COLO829 (cell line): Measurements from ENCODE around the gene CDK5RAP2.
A peak's percentile ranks its signal among the peaks of the same experiment; 100 is the strongest.
"Not testable (repeated sequence)": the region's sequence is repeated elsewhere in the genome, so short reads cannot be mapped to it uniquely, and the experiment has no call there.

Experiments used
- DNase-seq: peaks from one replicate; pipeline ENCODE4 v3.0.0; 2012; ENCODE audit warnings: low spot score

CDK5RAP2 gene

DNA sequence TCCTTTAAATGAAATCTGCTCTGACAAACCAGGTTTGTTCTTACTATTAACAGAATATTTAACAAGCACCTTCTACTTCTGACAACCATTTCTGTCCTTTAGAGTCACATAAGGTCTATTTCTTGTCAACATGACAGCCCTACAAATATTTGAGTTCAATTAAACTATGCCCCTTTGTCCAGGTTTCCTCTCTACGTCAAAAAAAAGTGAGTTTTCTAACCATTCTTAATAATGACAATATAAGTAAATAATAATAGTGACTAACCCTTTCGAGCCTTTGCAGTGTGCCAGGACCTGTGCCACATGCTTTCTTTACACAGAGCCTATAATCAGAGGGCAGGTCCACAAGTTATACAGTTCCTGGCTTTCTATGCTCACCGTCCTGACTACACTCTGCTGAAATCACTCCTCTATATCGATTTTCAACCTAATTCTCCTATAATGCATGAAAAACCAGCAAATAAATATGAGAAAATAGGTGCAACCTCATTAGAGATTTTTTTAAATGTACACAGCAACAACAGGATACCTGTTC lies 115.0 kb downstream of the CDK5RAP2 start:
- DNase-seq, result no peak

- DNase-seq, result no peak
Measured at GRCh38 chr9:120464176-120464886, 115.6 kb downstream of the CDK5RAP2 start.

DNA sequence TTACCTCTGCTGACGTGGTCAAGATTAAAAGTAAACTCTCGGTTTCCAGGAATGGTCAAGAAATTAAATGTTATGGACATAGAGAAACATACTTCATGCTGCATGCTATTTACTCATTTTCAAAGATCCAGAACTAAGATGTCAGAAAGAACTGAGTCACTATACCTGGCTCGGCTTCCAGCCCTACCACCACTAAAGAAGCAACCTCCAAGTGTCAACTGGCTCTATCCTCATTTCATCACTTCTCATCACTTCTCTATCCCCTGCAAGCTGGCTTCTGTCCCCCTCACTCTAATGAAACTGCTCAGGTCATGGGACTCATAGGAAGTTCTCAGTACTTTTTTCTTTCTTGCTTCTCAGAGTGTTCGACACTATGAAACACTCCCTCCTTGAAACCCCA lies 116.2 kb downstream of the CDK5RAP2 start:
- no peak for DNase-seq

DNA sequence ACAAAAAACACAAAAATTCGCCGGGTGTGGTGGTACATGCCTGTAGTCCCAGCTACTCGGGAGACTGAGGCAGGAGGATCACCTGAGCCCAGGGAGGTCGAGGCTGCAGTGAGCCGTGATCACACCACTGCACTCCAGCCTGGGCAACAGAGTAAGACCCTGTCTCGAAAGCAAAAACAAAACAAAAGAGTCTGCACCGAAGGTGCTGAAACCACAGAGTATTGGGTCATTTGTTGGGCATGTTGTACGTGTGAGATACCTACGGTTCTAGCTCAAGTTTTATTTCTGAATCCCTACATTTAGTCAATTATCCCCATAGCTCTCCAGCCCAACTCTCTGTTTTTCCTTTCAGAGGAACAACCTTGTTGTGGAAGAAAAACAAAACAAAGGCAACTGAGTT lies 118.3 kb downstream of the CDK5RAP2 start:
- not testable (repeated sequence) for DNase-seq

- no peak for DNase-seq
Measured at GRCh38 chr9:120456218-120456617, 123.7 kb downstream of the CDK5RAP2 start.

DNA sequence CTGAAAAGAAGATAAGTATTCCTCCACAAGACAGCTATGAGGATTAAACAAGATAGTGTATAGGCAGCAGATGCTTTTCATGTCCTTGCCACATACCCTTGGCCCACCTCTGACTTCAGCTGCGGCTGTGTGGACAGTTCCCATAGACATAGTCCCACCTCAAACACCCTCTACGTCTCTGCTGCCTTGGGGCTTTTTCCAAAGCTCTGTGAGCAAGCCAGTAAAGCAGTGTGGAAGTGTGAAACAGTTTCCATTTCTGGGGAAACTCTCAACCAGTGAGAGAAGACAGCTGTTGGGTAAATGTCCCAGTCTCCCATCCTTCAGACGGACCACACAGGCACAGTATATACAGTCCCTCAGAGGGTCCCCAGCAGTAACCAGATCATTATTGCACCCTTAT lies 125.5 kb downstream of the CDK5RAP2 start:
- no peak for DNase-seq

DNA sequence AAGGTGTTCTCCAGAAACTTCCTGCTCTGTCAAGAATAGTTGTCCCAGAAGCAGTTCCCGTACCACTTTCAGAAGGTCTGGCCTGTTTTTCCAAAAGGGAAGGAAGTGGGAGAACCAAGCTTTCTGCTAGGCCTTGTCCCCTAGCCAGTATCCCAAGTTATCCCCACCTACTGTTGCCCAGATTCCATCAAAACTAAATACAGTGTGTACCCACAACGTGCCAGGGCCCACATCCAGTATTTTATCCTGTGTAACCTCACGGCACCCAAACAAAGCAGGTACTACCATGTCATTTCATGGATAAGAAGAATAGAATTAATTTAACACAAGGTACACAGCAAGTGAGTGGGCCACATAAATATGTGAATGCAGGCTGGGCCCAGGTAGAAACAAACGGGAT lies 126.2 kb downstream of the CDK5RAP2 start:
- DNase-seq, result no peak

DNA sequence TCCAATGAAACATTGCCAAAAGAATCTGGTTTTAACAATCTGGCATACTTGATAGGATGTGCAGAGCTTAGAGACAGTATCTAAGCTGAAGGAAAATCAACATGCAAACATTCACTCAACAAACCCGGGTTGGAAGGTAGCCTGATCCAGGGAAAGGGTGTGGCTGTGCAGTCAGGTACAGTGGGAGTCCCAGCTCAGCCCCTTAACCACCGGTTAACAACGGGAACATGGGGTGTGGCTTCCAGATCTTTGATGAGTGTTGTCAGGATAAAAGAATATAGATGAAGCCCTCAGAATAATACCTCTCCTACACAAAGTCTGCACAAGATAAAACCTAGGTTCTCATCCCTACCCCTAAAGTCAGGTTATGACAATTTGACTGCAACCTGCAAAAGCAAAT lies 127.3 kb downstream of the CDK5RAP2 start:
- no peak for DNase-seq

DNA sequence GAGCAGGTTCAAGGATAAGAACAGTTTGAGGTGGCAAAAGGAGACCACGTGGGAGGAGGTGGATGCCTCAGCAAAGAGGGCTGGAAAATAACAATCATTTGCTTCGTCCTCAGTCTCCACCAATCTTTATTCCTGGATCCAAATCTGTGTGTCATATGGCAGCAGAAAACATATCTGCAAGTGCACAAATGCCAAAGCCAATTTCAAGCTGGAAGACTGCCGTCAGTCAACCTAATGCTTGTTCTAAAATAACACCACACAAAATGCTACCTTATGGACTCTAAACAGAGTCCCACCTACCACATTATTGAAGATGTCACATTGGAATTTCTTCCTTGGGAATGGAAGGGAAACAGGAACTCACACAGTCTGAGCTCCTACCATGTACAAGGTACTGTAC lies 129.1 kb downstream of the CDK5RAP2 start:
- DNase-seq, result no peak

DNA sequence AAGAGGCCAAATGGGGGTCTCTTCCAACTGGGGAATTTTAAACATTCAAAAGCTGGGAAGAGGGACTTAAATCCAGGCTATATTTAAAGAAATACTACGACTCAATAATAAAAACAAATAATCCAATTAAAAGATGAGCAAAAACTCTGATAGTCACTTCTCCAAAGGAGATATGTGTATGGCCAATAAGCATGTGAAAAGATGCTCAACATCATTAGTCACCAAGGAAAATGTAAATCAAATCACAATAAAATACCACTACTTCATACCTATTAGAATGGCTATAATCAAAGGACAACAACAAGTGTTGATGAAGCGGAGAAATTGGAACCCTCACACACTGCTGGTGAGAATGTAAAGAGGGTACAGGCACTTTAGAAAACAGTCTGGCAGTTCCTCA lies 130.4 kb downstream of the CDK5RAP2 start:
- DNase-seq, result no peak

DNA sequence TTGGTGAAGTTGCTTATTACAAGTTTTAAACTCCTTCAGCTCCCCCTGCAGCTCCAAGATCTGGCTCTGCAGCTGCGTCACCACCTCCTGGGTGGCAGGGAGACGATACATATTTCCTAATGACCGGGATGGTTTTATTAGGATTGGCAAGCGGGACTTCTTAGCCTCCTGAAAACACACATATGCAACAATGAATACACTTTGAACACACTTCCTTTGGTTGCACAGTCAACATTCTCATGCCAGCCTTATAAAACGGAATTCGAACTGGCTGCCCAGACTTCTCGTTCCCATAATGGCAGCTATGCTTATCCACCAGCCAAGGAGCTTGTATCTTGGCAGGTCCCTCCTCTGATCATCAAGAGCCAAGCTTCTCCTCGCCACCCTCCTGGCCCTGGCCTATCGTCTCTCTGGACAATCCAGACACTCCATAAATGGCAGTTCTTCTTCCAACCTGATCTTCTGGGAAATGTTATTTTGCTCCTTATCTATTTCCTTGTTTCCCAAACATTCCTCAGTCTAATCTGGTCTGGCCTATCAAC lies 131.9 kb downstream of the CDK5RAP2 start:
- DNase-seq, result no peak

GRCh38 chr9:120446671-120447070 lies 133.3 kb downstream of the CDK5RAP2 start:
- no peak for DNase-seq

- DNase-seq, result no peak
Measured at GRCh38 chr9:120443976-120444375, 136.0 kb downstream of the CDK5RAP2 start.

GRCh38 chr9:120443489-120443888 lies 136.5 kb downstream of the CDK5RAP2 start:
- DNase-seq, result no peak

DNA sequence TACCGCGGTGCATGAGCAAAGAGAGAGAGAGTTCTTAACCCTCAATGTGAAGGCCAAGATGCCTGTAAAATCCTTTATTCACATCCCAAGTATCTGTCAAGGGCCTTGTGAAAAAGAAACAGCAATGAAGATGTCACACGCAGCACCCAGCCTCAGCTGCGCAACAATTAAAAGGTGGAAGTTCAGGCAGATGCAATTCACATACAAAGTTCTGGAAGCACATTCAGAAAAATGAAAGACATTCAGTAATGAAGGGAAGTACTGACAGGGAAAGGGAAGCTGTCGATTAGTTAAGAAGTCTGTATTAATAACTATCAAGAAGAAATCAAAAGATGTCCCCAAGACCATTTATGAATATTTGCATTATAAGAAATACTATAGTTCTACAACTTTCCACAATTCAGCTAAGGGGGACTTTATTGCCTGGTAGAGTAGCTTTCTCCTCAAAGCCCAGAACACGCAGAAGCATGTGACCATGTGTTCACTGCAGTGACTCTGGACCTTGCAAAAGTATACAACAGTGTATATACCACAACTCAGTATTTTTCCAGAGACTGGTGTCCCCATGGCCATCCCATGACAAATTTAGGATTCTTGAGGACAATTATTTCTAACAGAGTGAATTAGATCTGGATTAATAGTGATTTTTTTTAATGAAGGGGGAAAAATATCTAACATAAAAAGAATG lies 137.5 kb downstream of the CDK5RAP2 start:
- DNase-seq, result no peak

- no peak for DNase-seq
Measured at GRCh38 chr9:120441426-120442307, 138.3 kb downstream of the CDK5RAP2 start.

DNA sequence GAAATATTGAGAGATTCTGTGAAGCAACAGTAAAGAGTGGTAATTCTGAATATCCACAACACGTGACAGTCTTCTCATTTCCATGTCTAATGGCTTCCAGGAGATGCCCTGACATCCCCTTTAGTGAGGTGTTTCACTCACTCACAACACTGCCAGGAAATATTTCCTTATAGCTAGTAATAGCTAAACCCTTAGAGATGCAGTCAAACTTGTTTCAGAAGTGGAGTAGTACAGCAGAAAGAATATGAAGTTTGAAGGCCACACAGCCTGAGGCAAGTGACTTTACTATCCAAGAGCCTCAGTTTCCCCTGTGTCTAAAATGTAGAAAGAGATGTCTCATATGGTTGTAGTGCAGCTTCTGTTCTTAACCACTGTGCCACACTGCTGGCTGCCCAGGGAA lies 139.2 kb downstream of the CDK5RAP2 start:
- no peak for DNase-seq

GRCh38 chr9:120439926-120440325 lies 140.0 kb downstream of the CDK5RAP2 start:
- no peak for DNase-seq

- DNase-seq, result peak; percentile 11
Measured at GRCh38 chr9:120438836-120439546, 141.0 kb downstream of the CDK5RAP2 start.

- no peak for DNase-seq
Measured at GRCh38 chr9:120438111-120438510, 141.9 kb downstream of the CDK5RAP2 start.

DNA sequence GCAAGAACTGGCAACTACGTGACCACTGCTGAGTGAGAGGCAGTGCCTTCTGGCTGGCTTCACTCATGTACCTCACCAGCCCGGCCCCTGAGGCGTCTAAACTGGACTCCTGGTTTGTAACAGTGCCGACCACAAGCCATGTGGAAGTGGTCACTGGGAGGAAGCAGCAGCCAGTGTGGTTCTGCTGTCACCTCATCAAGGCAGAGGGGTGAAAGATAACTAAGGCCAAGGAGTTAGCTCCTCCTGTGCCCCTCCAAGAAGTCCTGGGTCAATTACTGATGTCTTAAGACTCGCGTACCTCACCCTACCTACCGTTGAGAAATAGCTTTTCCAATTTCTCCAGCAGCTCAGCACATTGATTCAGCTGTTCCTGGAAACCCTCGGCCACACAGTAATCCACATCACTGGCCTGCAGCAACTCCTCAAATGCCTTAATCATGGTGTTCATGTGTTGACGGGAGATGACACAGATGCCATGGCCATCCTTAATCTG lies 142.9 kb downstream of the CDK5RAP2 start:
- DNase-seq, result no peak
